Esophagus (tissue), 2 donors: Measurements from ENCODE around the gene CLDN22. TPM values are rescaled to one million over a fixed set of nuclear protein-coding genes. Genes with fewer than 3 reads are reported as not detected.

Source experiments
- H3K27ac ChIP-seq, 2 donors: one replicate each; pipeline ENCODE4 v1.5.1; 2013; ENCODE audit warnings: low read depth in 2 of 2, mild to moderate bottlenecking in 2 of 2, inconsistent platforms in 1 of 2, low read length in 1 of 2, moderate library complexity in 1 of 2
- H3K27me3 ChIP-seq, 2 donors: one replicate each; pipeline ENCODE4 v1.6.1; 2013; ENCODE audit warnings: low read length in 2 of 2, control low read depth in 1 of 2, mild to moderate bottlenecking in 1 of 2; ENCODE audit not compliant: insufficient read depth in 2 of 2, control insufficient read depth in 1 of 2
- H3K36me3 ChIP-seq, 2 donors: one replicate each; pipeline ENCODE4 v1.6.1; 2013; ENCODE audit warnings: low read length in 1 of 2; ENCODE audit not compliant: control insufficient read depth in 2 of 2, insufficient read depth in 2 of 2
- H3K4me1 ChIP-seq, 2 donors: one replicate each; pipeline ENCODE4 v1.6.1; 2013; ENCODE audit warnings: low read length in 1 of 2; ENCODE audit not compliant: control insufficient read depth in 2 of 2, insufficient read depth in 2 of 2
- H3K4me3 ChIP-seq, 2 donors: one replicate each; pipeline ENCODE4 v1.5.1; 2013; ENCODE audit warnings: low read length in 2 of 2, mild to moderate bottlenecking in 2 of 2, low read depth in 1 of 2, moderate library complexity in 1 of 2
- H3K9me3 ChIP-seq, 2 donors: one replicate each; pipeline ENCODE4 v1.6.1; 2013; ENCODE audit warnings: mild to moderate bottlenecking in 2 of 2, low read depth in 1 of 2, low read length in 1 of 2, moderate library complexity in 1 of 2; ENCODE audit not compliant: control insufficient read depth in 2 of 2, insufficient read depth in 1 of 2
- WGBS, 2 donors: extraction: QIAGEN DNeasy Blood & Tissue Kit; methylation state at CpG; one replicate each; pipeline ENCODE4 v1.1.7; 2013; 5-methylcytosine and 5-hydroxymethylcytosine counted together
- polyA plus RNA-seq, 2 donors: library from polyadenylated mRNA; stranded (reverse); fragments of 200-250 nt; gene quantifications; one replicate each; pipeline ENCODE4 v1.2.3, GENCODE V29; 2013
- donor health status: healthy with polysubstance abuse.
- donor health status: Bipolar disorder and iron deficiency.

CLDN22 gene
- polyA plus RNA-seq, result under 1 TPM; 0.08 to 0.09 TPM

- no peak within 1 kb of the TSS for H3K27ac ChIP-seq
- 59 to 62% methylated on average over 6 of the region's 6 CpGs for WGBS, 2 donors
- H3K4me1 ChIP-seq, result no peaks in the 10 kb centered on the region
- no peaks in the 10 kb centered on the region for H3K9me3 ChIP-seq
- peaks cover 0 to 2% of the 10 kb centered on the region in 2 donors for H3K36me3 ChIP-seq
- peaks cover 0 to 2% of the 10 kb centered on the region in 2 donors for H3K27me3 ChIP-seq
- H3K4me3 ChIP-seq, result no peak within 1 kb of the TSS
These were observed at the start of gene CLDN22 for GRCh38 chr4:183320211-183321059. Gene CLDN22 (minus strand): TSS chr4:183320276. CDS start chr4:183320218, 58 bp downstream.

GRCh38 chr4:183369073-183369472 lies 49.0 kb upstream of the CLDN22 start:
- no peak overlapping the region for H3K27ac ChIP-seq

GRCh38 chr4:183366206-183366835 lies 46.2 kb upstream of the CLDN22 start:
- Histone ChIP-seq H3K27ac (no peak overlapping the region), H3K36me3 (no peaks in the 10 kb centered on the region), H3K4me1 (no peaks in the 10 kb centered on the region), H3K4me3 (no peak overlapping the region), H3K9me3 (no peaks in the 10 kb centered on the region), H3K27me3 (no peaks in the 10 kb centered on the region)
- WGBS, 2 donors, result 81 to 89% methylated on average over 16 of the region's 16 CpGs

More at GRCh38 chr4:183369073-183369472, 49.0 kb upstream of the CLDN22 start:
- WGBS, 2 donors, result 79 to 81% methylated on average over 8 of the region's 8 CpGs
- no peaks in the 10 kb centered on the region for H3K36me3 ChIP-seq
- H3K4me3 ChIP-seq, result no peak overlapping the region
- no peaks in the 10 kb centered on the region for H3K9me3 ChIP-seq
- H3K4me1 ChIP-seq, result no peaks in the 10 kb centered on the region
- no peaks in the 10 kb centered on the region for H3K27me3 ChIP-seq

GRCh38 chr4:183364025-183364424 lies 43.9 kb upstream of the CLDN22 start:
- Histone ChIP-seq H3K36me3 (no peaks in the 10 kb centered on the region), H3K4me1 (no peaks in the 10 kb centered on the region), H3K27ac (no peak overlapping the region), H3K4me3 (no peak overlapping the region), H3K27me3 (no peaks in the 10 kb centered on the region), H3K9me3 (no peaks in the 10 kb centered on the region)
- WGBS, 2 donors, result 77 to 78% methylated on average over 10 of the region's 10 CpGs

GRCh38 chr4:183362916-183363542 lies 43.0 kb upstream of the CLDN22 start:
- Histone ChIP-seq H3K9me3 (no peaks in the 10 kb centered on the region), H3K4me3 (no peak overlapping the region), H3K27ac (no peak overlapping the region), H3K4me1 (no peaks in the 10 kb centered on the region), H3K36me3 (no peaks in the 10 kb centered on the region), H3K27me3 (no peaks in the 10 kb centered on the region)
- 55 to 68% methylated on average over 15 of the region's 15 CpGs for WGBS, 2 donors

- 89 to 92% methylated on average over 4 of the region's 4 CpGs for WGBS, 2 donors
- no peak overlapping the region for H3K4me3 ChIP-seq
These were observed 42.0 kb upstream of the CLDN22 start for GRCh38 chr4:183362036-183362435.

GRCh38 chr4:183360161-183360919 lies 40.3 kb upstream of the CLDN22 start:
- H3K9me3 ChIP-seq, result no peaks in the 10 kb centered on the region
- no peaks in the 10 kb centered on the region for H3K27me3 ChIP-seq
- WGBS, 2 donors, result 44 to 58% methylated on average over 11 of the region's 11 CpGs
- peaks cover 0 to 10% of the 10 kb centered on the region in 2 donors for H3K4me1 ChIP-seq
- H3K27ac ChIP-seq, result no peak overlapping the region
- H3K36me3 ChIP-seq, result no peaks in the 10 kb centered on the region
- no peak overlapping the region for H3K4me3 ChIP-seq

More at GRCh38 chr4:183362036-183362435, 42.0 kb upstream of the CLDN22 start:
- no peaks in the 10 kb centered on the region for H3K36me3 ChIP-seq
- peaks cover 0 to 3% of the 10 kb centered on the region in 2 donors for H3K4me1 ChIP-seq
- H3K27me3 ChIP-seq, result no peaks in the 10 kb centered on the region
- H3K27ac ChIP-seq, result no peak overlapping the region
- no peaks in the 10 kb centered on the region for H3K9me3 ChIP-seq

- H3K9me3 ChIP-seq, result no peaks in the 10 kb centered on the region
- H3K4me1 ChIP-seq, result peaks cover 0 to 10% of the 10 kb centered on the region in 2 donors
- 85 to 89% methylated on average over 13 of the region's 13 CpGs for WGBS, 2 donors
- no peak overlapping the region for H3K4me3 ChIP-seq
- no peaks in the 10 kb centered on the region for H3K27me3 ChIP-seq
- no peaks in the 10 kb centered on the region for H3K36me3 ChIP-seq
- H3K27ac ChIP-seq, result no peak overlapping the region
These were observed 38.2 kb upstream of the CLDN22 start for GRCh38 chr4:183358215-183358755.
